Measurements from ENCODE around the gene KCNS3. TPM values are rescaled to one million over a fixed set of nuclear protein-coding genes. Genes with fewer than 3 reads are reported as not detected.

KCNS3 gene
- total and polyA plus RNA-seq, 10 donors, result 0.41 to 2.6 (median 1.0) TPM

- Histone ChIP-seq H3K4me1 (no peaks in the 10 kb centered on the region), H3K27me3 (replicated peaks in 1 of 7) (no peaks in the 10 kb centered on the region), H3K9me3 (no peaks in the 10 kb centered on the region), H3K4me3 (no peak overlapping the region), H3K36me3 (no peaks in the 10 kb centered on the region), H3K27ac (no peak overlapping the region)
- DNase-seq, result no peak
- WGBS, 5 donors, result 76 to 92% (median 83%) methylated on average over 2 of the region's 2 CpGs
- TF ChIP-seq POLR2AphosphoS5 (IDR thresholded peaks at IDR 0.05) (no peak), POLR2A (IDR thresholded peaks at IDR 0.05) (no peak), CTCF (IDR thresholded peaks at IDR 0.05 in 8 of 11, conservative IDR thresholded peaks at IDR 0.05 in 3 of 11) (no peak)
- intact Hi-C loops (cut with DNase I; ENCODE audit: low total_unique reads), result no loop called here
Measured at GRCh38 chr2:17847236-17847635, 31.2 kb upstream of the KCNS3 start.

- 80 to 94% (median 87%) methylated on average over 5 of the region's 5 CpGs for WGBS, 5 donors
- intact Hi-C loops (cut with DNase I; ENCODE audit: low total_unique reads), result no loop called here
Measured at GRCh38 chr2:17849275-17849674, 29.2 kb upstream of the KCNS3 start.

GRCh38 chr2:17850151-17850550 lies 28.3 kb upstream of the KCNS3 start:
- TF ChIP-seq POLR2A (IDR thresholded peaks at IDR 0.05) (no peak), CTCF (IDR thresholded peaks at IDR 0.05 in 8 of 11, conservative IDR thresholded peaks at IDR 0.05 in 3 of 11) (no peak), POLR2AphosphoS5 (IDR thresholded peaks at IDR 0.05) (no peak)

More at GRCh38 chr2:17849275-17849674, 29.2 kb upstream of the KCNS3 start:
- no peaks in the 10 kb centered on the region for H3K4me1 ChIP-seq
- TF ChIP-seq POLR2A (IDR thresholded peaks at IDR 0.05) (no peak), CTCF (IDR thresholded peaks at IDR 0.05 in 8 of 11, conservative IDR thresholded peaks at IDR 0.05 in 3 of 11) (no peak), POLR2AphosphoS5 (IDR thresholded peaks at IDR 0.05) (no peak)
- H3K4me3 ChIP-seq, result no peak overlapping the region
- H3K9me3 ChIP-seq, result no peaks in the 10 kb centered on the region
- DNase-seq, result no peak
- H3K36me3 ChIP-seq, result no peaks in the 10 kb centered on the region
- H3K27ac ChIP-seq, result no peak overlapping the region
- H3K27me3 ChIP-seq (replicated peaks in 1 of 7), result peaks cover 0 to 5% (median 0%) of the 10 kb centered on the region in 7 donors

GRCh38 chr2:17851731-17852585 lies 26.5 kb upstream of the KCNS3 start:
- H3K9me3 ChIP-seq, result no peaks in the 10 kb centered on the region
- 39 to 43% (median 42%) methylated on average over 9 of the region's 9 CpGs for WGBS, 5 donors
- no peak overlapping the region for H3K4me3 ChIP-seq
- H3K36me3 ChIP-seq, result no peaks in the 10 kb centered on the region
- TF ChIP-seq CTCF (IDR thresholded peaks at IDR 0.05 in 8 of 11, conservative IDR thresholded peaks at IDR 0.05 in 3 of 11) (peak; percentile 31 to 72 (median 66)), POLR2AphosphoS5 (IDR thresholded peaks at IDR 0.05) (no peak), POLR2A (IDR thresholded peaks at IDR 0.05) (no peak)
- no peaks in the 10 kb centered on the region for H3K4me1 ChIP-seq
- intact Hi-C loops (cut with DNase I; ENCODE audit: low total_unique reads), result loop anchor here (5.0 to 10.0 kb wide), 2 partner anchors 333 to 520 kb away; no protein-coding TSS in a partner anchor
- H3K27ac ChIP-seq, result no peak overlapping the region
- H3K27me3 ChIP-seq (replicated peaks in 1 of 7), result peaks cover 0 to 15% (median 0%) of the 10 kb centered on the region in 7 donors
- DNase-seq, result no peak

More at GRCh38 chr2:17850151-17850550, 28.3 kb upstream of the KCNS3 start:
- no peaks in the 10 kb centered on the region for H3K9me3 ChIP-seq
- no peaks in the 10 kb centered on the region for H3K4me1 ChIP-seq
- no peak for DNase-seq
- no peak overlapping the region for H3K4me3 ChIP-seq
- H3K36me3 ChIP-seq, result no peaks in the 10 kb centered on the region
- H3K27me3 ChIP-seq (replicated peaks in 1 of 7), result peaks cover 0 to 9% (median 0%) of the 10 kb centered on the region in 7 donors
- WGBS, 5 donors, result 79 to 87% (median 84%) methylated on average over 4 of the region's 4 CpGs
- intact Hi-C loops (cut with DNase I; ENCODE audit: low total_unique reads), result loop anchor here (5.0 to 10.0 kb wide), 2 partner anchors 335 to 522 kb away; no protein-coding TSS in a partner anchor
- no peak overlapping the region for H3K27ac ChIP-seq
